Activated CD8-positive, alpha-beta memory T cell treated with anti-CD3 and anti-CD28 coated beads, Interleukin-2, amount 50 U/mL, for 4 hours (primary cell): ENCODE data around the gene PLXDC2.

ENCODE experiments used
- DNase-seq: peaks from one replicate; pipeline ENCODE4 v3.0.0-alpha.2; 2020

The PLXDC2 gene

GRCh38 chr10:19862811-19863515 lies 46.7 kb downstream of the PLXDC2 start:
- no peak for DNase-seq

- DNase-seq, result no peak
Measured at GRCh38 chr10:19865676-19866075, 49.4 kb downstream of the PLXDC2 start.

GRCh38 chr10:19869370-19869769 lies 53.1 kb downstream of the PLXDC2 start:
- DNase-seq, result no peak

GRCh38 chr10:19872504-19873271 lies 56.5 kb downstream of the PLXDC2 start:
- DNase-seq, result no peak

- DNase-seq, result no peak
Measured at GRCh38 chr10:19874190-19874589, 58.0 kb downstream of the PLXDC2 start.

DNA sequence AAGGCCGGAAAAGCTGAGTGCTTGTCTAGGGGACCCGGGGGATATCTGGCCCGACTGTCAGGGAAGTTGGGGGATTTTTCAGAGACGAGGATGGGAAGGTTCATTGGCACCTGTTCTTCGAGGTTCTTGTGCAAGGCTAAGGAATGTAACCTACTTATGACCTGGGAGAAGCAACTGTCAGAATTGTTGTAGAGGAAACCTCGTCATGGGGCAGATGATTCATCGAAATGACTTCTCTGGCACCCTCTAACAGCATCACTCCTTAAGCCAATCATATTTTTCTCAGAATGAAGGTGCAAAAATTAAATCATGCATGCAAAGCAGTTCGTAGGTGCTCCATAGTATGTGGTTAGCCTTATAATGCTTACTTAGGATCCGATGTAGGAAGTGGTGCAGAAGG lies 58.6 kb downstream of the PLXDC2 start:
- no peak for DNase-seq

DNA sequence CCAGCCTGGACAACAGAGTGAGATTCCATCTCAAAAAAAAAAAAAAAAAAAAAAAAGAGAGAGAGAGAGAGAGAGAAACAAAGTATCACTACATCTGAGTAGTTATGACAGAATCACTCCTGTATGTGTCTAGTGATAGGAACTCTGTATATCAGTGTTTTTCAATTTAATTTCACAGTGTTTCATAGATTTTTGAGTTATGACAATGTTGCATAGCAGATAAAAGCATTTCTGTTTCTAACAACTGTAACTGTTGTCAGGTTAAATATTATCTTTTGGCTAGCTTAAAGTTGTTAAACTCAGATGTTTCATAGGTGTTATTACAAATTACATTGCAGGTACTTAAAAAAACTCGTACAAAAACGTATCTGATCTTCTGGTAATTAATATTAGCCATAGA lies 60.3 kb downstream of the PLXDC2 start:
- no peak for DNase-seq

GRCh38 chr10:19877466-19878255 lies 61.4 kb downstream of the PLXDC2 start:
- DNase-seq, result no peak

DNA sequence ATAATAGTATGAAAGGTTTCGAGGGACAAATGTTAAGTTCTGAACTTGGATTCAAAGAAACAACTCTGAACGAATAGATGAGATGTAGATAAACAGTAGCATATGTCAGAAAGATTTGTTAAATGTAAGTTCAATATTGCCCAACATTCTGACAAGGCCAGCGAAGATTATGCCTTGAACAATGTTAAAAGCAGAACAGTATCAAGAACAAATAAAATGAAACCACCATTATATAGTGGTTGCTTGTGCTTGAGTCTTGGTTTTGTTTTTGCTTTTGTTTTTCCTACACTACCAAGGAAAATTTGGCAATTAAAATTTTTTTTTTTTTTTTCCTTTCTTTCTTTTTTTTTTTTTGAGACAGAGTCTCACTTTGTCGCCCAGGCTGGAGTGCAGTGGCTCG lies 66.4 kb downstream of the PLXDC2 start:
- no peak for DNase-seq

DNA sequence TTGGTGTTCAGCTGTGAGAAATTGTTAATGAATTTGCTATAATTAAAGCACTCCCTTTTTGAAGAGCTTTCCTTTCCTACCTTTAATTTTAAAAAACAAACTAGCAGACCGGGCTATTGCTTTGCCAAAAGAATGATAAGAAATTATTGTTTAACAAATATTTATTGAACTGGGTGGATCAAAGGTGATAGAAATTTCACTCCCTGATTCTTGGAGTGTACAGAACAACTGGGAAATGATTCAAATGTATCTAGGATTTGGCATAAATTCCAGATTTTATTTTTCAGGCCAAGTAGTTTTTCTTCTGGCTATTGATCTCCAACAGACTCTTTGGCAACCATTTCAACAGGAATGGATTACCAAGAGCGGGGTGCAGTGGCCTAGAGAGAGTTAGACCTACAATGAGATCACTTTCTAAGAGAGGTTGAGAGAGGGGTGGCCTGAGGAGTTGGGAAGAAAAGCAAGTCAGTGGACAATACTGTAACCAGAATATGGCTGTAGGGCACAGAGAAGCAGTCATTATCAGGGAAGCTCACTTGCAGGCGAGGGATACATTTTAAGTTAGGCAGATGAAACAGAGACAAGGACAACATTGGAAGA lies 71.9 kb downstream of the PLXDC2 start:
- no peak for DNase-seq

DNA sequence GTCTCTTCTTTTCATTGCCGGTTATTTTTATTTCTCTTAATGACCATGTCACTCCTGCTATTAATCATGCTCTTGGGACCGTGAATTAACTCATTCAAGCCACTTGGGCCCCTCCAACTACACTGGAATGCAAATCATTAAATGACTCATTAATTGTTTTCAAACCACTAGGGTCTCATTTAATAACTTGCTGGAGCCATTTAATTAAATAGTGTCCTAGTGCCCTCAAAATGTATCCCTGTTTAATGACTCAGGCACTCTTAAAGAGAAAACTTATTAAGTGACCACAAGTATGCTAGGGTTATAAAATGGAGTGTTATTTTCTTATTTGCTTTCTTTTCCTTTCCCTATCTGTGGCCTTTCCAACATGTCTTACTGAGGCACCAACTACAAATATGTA lies 73.0 kb downstream of the PLXDC2 start:
- DNase-seq, result no peak

GRCh38 chr10:19891429-19891828 lies 75.2 kb downstream of the PLXDC2 start:
- DNase-seq, result no peak

DNA sequence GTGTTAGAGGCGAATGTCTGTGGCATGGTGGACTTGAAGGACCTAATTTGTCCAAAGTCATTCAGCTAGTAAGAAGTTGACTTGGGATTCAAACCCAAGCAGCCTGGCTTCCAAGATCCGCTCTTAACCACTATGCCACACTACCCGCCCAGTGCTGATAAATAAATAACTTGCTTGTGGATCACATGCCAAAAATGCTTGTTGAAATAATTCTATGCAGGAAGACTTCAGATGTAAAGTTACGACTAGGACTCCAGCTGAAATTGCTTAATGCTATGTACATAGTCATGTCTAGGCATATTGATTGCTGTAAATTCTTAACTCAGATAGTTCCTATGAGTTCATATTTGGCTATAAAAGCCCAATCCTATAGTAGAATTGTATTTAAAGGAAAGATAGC lies 76.0 kb downstream of the PLXDC2 start:
- no peak for DNase-seq

DNA sequence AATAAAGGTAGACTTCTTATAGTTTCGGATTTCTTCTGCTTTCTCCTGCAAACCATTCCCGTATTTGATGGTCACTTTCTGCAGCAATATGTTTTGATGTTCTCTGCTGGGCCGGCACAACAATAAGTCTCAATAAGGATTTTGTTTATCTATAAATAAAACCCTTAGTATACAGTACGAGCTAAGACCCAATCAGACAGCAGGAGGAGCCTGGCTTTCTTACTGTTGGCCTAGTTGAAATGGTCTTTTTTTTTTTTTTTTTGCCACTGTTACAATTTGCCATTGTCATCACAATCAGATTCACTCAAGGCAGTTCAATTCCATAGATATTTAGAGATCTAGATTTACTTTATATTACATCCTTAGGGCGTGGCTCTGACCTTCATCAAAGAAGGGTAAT lies 76.4 kb downstream of the PLXDC2 start:
- no peak for DNase-seq

- DNase-seq, result no peak
Measured at GRCh38 chr10:19895500-19895899, 79.3 kb downstream of the PLXDC2 start.

- no peak for DNase-seq
Measured at GRCh38 chr10:19902456-19902855, 86.2 kb downstream of the PLXDC2 start.

- DNase-seq, result no peak
Measured at GRCh38 chr10:19904202-19904661, 88.0 kb downstream of the PLXDC2 start.

GRCh38 chr10:19906108-19906791 lies 90.0 kb downstream of the PLXDC2 start:
- no peak for DNase-seq

DNA sequence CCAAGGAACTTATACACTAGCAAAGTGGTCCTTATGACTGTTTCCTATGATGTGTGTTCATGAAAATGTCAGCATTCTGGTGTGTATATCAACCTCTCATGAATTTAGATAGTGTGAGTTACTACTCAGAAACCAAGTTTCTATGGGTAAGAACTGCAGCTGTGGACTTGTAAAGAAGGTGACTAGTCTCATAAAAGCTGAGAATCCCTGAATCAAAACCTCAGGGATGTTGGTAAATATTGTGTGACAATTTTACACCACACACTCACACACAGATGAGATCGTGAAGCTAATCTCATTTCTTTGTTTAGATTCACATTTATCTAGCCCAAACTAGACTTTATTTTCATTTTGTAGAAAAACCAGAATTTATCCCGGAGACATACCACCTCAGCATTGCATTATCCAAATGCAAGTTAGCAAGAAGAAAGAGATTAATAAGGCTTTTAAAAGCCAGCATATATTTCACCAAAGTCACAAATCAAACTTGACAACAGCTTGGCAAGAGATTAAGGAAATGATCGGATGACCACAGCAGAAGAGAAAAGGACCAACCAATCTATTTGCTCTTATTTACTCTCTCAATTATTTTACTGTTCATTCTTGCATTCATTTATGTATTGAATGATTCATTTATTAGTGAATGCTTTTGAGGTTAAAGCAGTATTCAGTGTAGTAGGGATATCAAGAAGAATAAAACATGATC lies 92.9 kb downstream of the PLXDC2 start:
- DNase-seq, result no peak

GRCh38 chr10:19911886-19912285 lies 95.7 kb downstream of the PLXDC2 start:
- DNase-seq, result no peak

- DNase-seq, result no peak
Measured at GRCh38 chr10:19913987-19914386, 97.8 kb downstream of the PLXDC2 start.

DNA sequence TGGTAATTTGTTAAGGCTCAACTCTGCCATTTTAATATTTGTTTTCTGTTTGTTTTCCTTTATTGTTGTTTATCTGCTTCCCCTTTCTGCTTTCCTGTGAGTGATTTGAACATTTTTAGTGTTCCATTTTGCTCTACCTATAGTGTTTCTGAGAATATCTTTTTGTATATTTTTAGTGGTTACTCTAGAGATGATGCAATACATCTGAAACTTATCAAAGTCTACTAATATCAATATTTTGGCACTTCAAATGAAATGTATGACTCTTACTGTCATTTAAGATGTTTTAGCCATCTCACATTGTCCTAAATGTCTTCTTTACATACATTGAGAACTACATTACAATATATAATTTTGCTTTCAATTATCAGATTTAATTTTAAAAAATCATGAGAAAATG lies 98.9 kb downstream of the PLXDC2 start:
- DNase-seq, result no peak
